ENCODE measurements around the gene PDCD11. TPM values are rescaled to one million over a fixed set of nuclear protein-coding genes. Genes with fewer than 3 reads are reported as not detected.

Gene PDCD11
- total RNA-seq, 2 donors from 2014 or later = 13.0 to 32.0 TPM

DNA sequence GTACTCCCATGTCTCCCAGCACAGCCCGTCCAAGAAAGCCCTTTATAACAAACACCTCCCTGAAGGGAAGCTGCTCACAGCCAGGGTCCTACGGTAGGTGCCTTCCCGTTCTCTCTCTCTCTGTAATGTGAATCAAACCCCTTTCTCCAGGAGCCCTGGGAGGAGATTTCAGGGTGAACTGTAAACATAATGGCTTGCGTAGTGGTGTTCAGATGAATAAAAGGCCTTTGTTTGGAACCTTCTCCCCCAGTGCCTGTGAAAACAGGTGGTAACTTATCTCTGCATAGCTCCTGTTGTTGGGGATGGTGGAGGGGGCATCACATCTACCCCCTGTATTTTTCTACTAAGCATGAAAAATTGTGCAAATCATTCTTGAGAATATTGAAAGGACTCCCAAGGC is 43.4 kb downstream of the PDCD11 start:
- H3K27ac ChIP-seq = no peak overlapping the region
- no peak overlapping the region for H3K4me3 ChIP-seq
- no peak for TF ChIP-seq POLR2A (IDR thresholded peaks at IDR 0.05)
- TF ChIP-seq, protein P1, sequence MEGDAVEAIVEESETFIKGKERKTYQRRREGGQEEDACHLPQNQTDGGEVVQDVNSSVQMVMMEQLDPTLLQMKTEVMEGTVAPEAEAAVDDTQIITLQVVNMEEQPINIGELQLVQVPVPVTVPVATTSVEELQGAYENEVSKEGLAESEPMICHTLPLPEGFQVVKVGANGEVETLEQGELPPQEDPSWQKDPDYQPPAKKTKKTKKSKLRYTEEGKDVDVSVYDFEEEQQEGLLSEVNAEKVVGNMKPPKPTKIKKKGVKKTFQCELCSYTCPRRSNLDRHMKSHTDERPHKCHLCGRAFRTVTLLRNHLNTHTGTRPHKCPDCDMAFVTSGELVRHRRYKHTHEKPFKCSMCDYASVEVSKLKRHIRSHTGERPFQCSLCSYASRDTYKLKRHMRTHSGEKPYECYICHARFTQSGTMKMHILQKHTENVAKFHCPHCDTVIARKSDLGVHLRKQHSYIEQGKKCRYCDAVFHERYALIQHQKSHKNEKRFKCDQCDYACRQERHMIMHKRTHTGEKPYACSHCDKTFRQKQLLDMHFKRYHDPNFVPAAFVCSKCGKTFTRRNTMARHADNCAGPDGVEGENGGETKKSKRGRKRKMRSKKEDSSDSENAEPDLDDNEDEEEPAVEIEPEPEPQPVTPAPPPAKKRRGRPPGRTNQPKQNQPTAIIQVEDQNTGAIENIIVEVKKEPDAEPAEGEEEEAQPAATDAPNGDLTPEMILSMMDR (IDR thresholded peaks at IDR 0.05) = no peak
- no peaks in the 10 kb centered on the region for H3K9me3 ChIP-seq
- H3K27me3 ChIP-seq = no peaks in the 10 kb centered on the region
- DNase-seq = no peak
- ATAC-seq = no peak
- no peaks in the 10 kb centered on the region for H3K4me1 ChIP-seq
- H3K36me3 ChIP-seq (replicated peaks in 1 of 2; ENCODE audit: insufficient read depth in 1 of 2, low read depth in 2 of 2) = peaks cover 13 to 40% of the 10 kb centered on the region in 2 donors
- 70 to 95% methylated on average over 4 of the region's 4 CpGs for WGBS, 2 donors
- intact Hi-C loops (cut with DNase I) = no loop called here

DNA sequence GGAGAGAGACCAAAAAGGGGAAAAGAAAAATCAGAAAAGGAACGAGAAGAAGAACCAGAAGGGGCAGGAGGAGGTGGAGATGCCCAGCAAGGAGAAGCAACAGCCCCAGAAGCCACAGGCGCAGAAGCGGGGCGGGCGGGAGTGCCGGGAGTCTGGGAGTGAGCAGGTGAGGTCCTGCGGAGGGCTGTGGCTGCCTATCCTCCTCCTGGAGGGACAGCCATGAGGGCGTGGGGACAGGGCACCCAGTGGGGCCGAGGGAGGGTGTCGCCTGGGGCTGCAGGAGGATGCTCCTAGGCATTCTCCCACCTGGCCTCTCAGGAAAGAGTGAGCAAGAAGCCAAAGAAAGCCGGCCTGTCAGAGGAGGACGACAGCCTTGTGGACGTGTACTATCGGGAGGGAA is 44.0 kb downstream of the PDCD11 start:
- Histone ChIP-seq H3K27me3 (no peaks in the 10 kb centered on the region), H3K4me3 (no peak overlapping the region), H3K27ac (no peak overlapping the region), H3K36me3 (replicated peaks in 1 of 2; ENCODE audit: insufficient read depth in 1 of 2, low read depth in 2 of 2) (peaks cover 13 to 43% of the 10 kb centered on the region in 2 donors), H3K9me3 (no peaks in the 10 kb centered on the region), H3K4me1 (no peaks in the 10 kb centered on the region)
- 89 to 91% methylated on average over 14 of the region's 14 CpGs for WGBS, 2 donors
- DNase-seq (no peak), ATAC-seq (no peak)
- TF ChIP-seq, protein P1 (IDR thresholded peaks at IDR 0.05) = no peak
- no peak for TF ChIP-seq POLR2A (IDR thresholded peaks at IDR 0.05)
- intact Hi-C loops (cut with DNase I) = no loop called here

DNA sequence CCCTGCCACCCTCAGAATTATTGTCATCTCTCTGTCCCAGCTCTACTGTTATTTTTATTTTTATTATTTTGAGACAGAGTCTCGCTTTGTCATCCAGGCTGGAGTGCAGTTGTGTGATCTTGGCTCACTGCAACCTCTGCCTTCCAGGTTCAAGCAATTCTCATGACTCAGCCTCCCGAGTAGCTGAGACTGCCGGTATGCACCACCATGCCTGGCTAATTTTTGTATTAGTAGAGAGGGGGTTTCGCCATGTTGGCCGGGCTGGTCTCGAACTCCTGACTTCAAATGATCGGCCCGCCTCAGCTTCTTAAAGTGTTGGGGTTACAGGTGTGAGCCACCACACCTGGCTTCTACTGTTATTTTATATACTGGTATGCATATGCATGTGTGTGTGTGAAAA is 44.8 kb downstream of the PDCD11 start:
- ATAC-seq = no peak
- TF ChIP-seq, protein P1 (IDR thresholded peaks at IDR 0.05) = no peak
- no peak for TF ChIP-seq POLR2A (IDR thresholded peaks at IDR 0.05)
- 93 to 96% methylated on average over 8 of the region's 8 CpGs for WGBS, 2 donors

DNA sequence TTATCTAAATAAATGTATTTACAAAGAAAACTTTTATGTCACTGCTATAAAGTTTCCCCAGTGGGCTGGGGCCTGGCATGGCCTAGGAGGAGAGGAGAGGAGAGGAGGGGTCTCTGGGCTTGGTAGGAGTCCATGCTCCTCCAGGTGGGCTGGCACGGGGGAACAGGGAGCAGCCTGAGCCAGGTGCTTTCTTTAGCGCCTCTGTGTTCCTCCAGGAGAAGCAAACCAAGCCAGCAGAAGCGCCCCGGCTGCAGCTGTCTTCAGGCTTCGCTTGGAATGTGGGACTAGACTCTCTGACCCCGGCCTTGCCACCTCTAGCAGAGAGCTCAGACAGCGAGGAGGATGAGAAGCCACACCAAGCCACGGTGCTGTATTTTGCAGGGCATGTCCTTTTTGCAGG is 45.2 kb downstream of the PDCD11 start:
- ATAC-seq = no peak
- Histone ChIP-seq H3K36me3 (replicated peaks in 1 of 2; ENCODE audit: insufficient read depth in 1 of 2, low read depth in 2 of 2) (peaks cover 13 to 43% of the 10 kb centered on the region in 2 donors), H3K27ac (no peak overlapping the region)

More for the DNA sequence above, 44.8 kb downstream of the PDCD11 start:
- Histone ChIP-seq H3K4me1 (no peaks in the 10 kb centered on the region), H3K27ac (no peak overlapping the region), H3K4me3 (no peak overlapping the region), H3K27me3 (no peaks in the 10 kb centered on the region), H3K36me3 (replicated peaks in 1 of 2; ENCODE audit: insufficient read depth in 1 of 2, low read depth in 2 of 2) (peaks cover 13 to 43% of the 10 kb centered on the region in 2 donors), H3K9me3 (no peaks in the 10 kb centered on the region)
- intact Hi-C loops (cut with DNase I) = no loop called here
- no peak for DNase-seq

DNA sequence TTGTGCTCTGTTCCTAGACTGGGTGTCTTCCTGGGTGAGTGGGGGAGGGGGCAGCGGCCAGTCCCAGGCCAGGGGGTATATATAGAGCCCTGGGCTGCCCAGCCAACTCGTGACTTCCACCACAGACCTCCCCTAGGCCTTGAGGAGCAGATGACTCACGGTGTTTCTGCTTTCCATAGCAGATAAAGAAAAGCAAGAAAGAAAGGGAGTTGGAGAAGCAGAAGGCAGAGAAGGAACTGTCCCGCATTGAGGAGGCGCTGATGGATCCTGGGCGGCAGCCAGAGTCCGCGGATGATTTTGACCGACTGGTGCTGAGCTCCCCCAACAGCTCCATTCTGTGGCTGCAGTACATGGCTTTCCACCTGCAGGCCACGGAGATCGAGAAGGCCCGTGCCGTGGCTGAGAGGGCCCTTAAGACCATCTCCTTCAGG is 45.6 kb downstream of the PDCD11 start:
- Histone ChIP-seq H3K4me1 (no peaks in the 10 kb centered on the region), H3K27me3 (no peaks in the 10 kb centered on the region), H3K4me3 (no peak overlapping the region), H3K9me3 (no peaks in the 10 kb centered on the region), H3K36me3 (replicated peaks in 1 of 2; ENCODE audit: insufficient read depth in 1 of 2, low read depth in 2 of 2) (peaks cover 13 to 43% of the 10 kb centered on the region in 2 donors), H3K27ac (no peak overlapping the region)
- peak in 1 of 4 donors; percentile 55 for DNase-seq
- intact Hi-C loops (cut with DNase I) = no loop called here
- TF ChIP-seq POLR2A (IDR thresholded peaks at IDR 0.05) = no peak
- TF ChIP-seq, protein P1 (IDR thresholded peaks at IDR 0.05) = no peak
- WGBS, 2 donors = 77 to 86% methylated on average over 10 to 12 of the region's 13 CpGs
- ATAC-seq = no peak

More for the DNA sequence above, 45.2 kb downstream of the PDCD11 start:
- WGBS, 2 donors = 83 to 91% methylated on average over 7 to 8 of the region's 8 CpGs
- H3K4me1 ChIP-seq = no peaks in the 10 kb centered on the region
- H3K9me3 ChIP-seq = no peaks in the 10 kb centered on the region
- no peak overlapping the region for H3K4me3 ChIP-seq
- TF ChIP-seq POLR2A (IDR thresholded peaks at IDR 0.05) = no peak
- TF ChIP-seq, protein P1 (IDR thresholded peaks at IDR 0.05) = no peak
- H3K27me3 ChIP-seq = no peaks in the 10 kb centered on the region
- intact Hi-C loops (cut with DNase I) = no loop called here
- DNase-seq = no peak
